HG02885 (cell line): ENCODE results near the gene OGT.
A peak's percentile ranks its signal among the peaks of the same experiment; 100 is the strongest.
"Not testable (repeated sequence)": the region's sequence is repeated elsewhere in the genome, so short reads cannot be mapped to it uniquely, and the experiment has no call there.

ENCODE experiments used
- ATAC-seq: cut with Tn5 transposase; IDR thresholded peaks from one replicate; pipeline ENCODE4 v1.9.1; 2021; ENCODE audit warnings: mild to moderate bottlenecking; ENCODE audit not compliant: unreplicated experiment, poor library complexity

The OGT gene

GRCh38 chrX:71536285-71536684 is 3.4 kb downstream of the OGT start:
- ATAC-seq: no peak

DNA sequence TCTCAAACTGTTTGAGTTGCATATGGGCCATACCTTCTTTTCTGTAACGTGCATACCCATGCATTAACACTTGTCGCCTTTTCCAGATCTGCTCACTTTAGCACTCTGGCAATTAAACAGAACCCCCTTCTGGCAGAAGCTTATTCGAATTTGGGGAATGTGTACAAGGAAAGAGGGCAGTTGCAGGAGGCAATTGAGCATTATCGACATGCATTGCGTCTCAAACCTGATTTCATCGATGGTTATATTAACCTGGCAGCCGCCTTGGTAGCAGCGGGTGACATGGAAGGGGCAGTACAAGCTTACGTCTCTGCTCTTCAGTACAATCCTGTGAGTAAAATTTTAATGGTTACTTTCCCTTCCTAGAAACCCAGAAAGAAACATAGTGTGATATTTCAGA is 4.8 kb downstream of the OGT start:
- ATAC-seq: no peak

- ATAC-seq: peak; percentile 27
Measured at GRCh38 chrX:71540801-71541200, 7.9 kb downstream of the OGT start.

GRCh38 chrX:71541210-71542022 is 8.5 kb downstream of the OGT start:
- ATAC-seq: peak; percentile 84

GRCh38 chrX:71542411-71542810 is 9.5 kb downstream of the OGT start:
- no peak for ATAC-seq

- ATAC-seq: no peak
Measured at GRCh38 chrX:71542825-71543224, 9.9 kb downstream of the OGT start.

DNA sequence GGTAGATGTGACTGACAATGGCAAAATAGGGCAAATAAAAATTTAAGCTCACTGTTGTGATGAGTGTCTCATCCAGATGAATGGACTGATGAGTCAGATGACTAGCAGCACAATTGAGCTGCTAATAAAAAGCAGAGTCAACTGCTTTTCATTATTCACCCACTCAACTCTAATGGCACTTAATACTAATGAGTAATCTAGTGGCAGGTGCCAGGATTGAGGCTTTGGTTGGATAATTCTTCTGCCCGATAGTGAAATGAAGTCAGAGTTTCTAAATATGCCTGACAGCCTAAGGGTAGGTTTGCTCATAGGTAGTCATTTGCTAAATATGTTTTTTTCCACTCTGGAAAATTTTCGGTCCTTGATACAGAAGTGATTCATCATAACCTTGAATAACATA is 10.4 kb downstream of the OGT start:
- no peak for ATAC-seq

- ATAC-seq: no peak
Measured at GRCh38 chrX:71545364-71545763, 12.5 kb downstream of the OGT start.

DNA sequence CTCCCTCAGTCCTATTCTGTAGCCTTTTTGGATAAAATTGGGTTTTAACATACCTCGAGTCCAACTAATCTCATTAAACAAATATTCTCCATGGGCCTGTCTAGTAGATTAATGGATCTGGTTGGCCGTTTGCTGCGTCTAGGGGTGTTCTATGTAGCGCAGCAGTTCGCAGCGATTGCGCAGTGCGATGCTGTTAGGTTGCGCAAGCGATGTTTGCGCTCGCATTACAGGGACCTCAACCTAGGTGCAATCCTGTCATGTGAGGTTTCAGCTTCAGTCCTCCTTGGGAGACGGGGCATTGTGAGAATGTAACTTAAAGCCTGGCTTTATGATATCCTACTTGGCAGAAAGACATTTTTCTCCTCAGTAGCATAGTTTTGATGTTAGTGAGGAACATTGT is 14.0 kb downstream of the OGT start:
- no peak for ATAC-seq

DNA sequence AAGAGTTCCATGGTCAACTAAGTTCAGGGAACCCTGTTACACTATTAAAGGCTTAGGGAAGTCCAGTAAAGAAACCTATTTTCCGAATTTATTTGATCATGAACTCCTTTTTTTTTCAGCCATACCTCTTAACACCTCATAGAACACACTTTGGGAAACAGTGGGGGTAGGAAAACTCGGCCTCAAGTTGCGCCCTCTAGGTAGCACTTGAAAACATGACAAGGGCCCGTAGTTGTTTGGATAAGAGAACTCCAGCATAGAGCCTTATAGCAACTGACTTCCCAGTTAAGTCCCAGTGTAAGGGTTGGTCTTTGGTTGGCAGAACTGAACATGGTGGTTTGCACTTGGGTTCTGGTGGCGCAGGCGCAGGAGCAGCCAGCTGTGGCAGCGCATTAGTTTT is 14.4 kb downstream of the OGT start:
- no peak for ATAC-seq

- no peak for ATAC-seq
Measured at GRCh38 chrX:71549986-71550385, 17.1 kb downstream of the OGT start.

- no peak for ATAC-seq
Measured at GRCh38 chrX:71550578-71550977, 17.7 kb downstream of the OGT start.

DNA sequence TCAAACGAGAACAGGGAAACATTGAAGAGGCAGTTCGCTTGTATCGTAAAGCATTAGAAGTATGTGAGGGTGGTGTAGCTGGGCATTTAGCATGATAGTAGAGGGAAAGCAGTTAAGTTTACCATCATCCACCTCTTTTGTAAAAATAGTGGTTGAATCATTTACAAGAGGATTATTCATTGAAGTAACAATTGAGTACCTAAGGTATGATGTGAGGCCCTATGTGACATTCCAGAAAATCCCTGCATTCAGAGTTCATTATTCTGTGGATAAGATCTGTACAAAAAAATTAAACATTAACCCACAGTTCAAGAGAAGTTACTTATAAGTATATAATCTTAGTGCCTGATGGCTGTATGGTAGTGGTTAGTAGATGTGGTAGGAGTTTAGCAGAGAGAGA is 23.1 kb downstream of the OGT start:
- no peak for ATAC-seq

DNA sequence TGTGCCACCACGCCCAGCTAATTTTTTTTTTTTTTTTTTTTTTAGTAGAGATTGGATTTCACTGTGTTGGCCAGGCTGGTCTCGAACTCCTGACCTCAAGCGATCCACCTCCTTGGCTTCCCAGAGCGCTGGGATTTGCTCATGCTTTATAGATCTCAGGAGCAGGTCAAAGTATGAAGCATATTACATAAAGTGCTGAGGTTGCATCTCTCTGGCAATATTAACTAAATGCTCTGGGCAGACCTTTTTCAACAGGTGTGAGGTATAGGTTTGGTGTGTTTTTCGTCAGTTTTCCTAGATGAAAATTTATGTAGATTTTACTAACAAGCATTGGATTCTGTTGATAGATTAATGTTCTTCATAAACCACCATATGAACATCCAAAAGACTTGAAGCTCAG is 26.0 kb downstream of the OGT start:
- no peak for ATAC-seq

DNA sequence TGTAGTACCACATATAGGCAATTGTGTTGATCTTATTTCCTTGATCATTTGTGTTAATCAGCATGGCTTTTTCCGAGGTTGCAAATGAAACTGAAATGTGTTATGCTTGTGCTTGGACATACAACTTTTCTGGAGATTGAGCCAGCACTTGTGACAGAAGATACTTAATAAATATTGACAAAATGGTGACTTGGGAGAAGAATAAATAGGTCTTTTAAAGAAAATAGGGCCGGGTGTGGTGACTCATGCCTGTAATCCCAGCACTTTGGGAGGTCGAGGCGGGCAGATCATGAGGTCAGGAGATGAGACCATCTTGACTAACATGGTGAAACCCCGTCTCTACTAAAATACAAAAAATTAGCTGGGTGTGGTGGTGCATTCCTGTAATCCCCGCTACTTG is 26.9 kb downstream of the OGT start:
- ATAC-seq: not testable (repeated sequence)

DNA sequence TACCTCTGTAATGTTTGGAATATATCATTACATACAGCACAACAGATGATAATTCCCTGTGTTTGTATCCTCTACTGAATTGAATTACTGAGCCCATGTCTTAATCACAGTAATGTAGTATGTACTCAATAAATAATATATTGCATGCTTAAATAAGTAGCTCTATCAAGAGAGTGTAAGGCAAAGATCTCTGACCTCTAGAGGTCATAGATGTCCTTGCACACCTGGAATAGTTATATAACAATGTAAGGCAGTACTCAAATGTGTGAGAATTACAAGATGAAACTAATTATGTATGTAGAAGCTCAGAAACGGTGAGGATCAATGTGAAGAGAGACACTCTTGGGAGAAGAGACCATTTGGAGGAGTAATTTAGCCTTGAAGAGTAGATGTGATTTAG is 31.0 kb downstream of the OGT start:
- ATAC-seq: no peak

DNA sequence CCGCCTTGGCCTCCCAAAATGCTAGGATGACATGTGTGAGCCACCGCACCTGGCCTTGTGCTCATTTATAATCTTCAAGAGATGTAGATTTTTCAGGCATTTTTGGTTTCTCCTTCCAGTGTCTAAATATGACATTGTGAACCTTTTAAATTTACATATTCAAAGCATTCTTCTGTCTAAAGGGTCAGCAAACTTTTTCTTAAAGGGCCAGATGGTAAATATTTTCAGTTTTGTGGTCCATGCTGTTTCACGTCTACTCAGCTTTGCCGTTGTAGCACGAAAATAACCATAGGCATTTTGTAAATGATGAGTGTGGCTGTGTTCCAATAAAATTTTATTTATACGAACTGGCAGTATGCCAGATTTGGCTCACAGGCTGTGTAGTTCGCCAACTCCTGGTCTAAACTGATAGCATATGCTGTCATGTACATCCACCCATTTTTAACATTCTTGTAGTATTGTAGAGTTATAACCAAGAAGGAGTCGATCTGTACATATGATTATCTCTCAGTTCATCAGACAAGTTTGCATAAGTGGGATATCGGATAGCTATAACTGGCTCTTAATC is 32.7 kb downstream of the OGT start:
- no peak for ATAC-seq

DNA sequence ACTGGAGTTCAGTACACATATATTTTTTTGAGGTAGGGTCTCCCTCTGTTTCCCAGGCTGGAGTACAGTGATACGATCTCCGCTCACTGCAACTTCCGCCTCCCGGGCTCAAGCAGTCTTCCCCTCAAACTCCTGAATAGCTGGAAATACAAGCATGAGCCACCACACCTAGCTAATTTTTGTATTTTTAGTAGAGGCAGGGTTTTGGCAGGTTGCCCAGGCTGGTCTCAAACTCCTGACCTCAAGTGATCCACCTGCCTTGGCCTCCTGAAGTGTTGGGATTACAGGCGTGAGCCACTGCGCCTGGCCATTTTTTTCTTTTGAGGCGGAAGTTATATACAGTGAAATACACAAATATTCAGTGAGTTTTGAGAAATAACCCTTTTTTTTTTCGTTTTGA is 38.5 kb downstream of the OGT start:
- not testable (repeated sequence) for ATAC-seq

- no peak for ATAC-seq
Measured at GRCh38 chrX:71573590-71573989, 40.7 kb downstream of the OGT start.

- no peak for ATAC-seq
Measured at GRCh38 chrX:71577682-71578081, 44.8 kb downstream of the OGT start.

DNA sequence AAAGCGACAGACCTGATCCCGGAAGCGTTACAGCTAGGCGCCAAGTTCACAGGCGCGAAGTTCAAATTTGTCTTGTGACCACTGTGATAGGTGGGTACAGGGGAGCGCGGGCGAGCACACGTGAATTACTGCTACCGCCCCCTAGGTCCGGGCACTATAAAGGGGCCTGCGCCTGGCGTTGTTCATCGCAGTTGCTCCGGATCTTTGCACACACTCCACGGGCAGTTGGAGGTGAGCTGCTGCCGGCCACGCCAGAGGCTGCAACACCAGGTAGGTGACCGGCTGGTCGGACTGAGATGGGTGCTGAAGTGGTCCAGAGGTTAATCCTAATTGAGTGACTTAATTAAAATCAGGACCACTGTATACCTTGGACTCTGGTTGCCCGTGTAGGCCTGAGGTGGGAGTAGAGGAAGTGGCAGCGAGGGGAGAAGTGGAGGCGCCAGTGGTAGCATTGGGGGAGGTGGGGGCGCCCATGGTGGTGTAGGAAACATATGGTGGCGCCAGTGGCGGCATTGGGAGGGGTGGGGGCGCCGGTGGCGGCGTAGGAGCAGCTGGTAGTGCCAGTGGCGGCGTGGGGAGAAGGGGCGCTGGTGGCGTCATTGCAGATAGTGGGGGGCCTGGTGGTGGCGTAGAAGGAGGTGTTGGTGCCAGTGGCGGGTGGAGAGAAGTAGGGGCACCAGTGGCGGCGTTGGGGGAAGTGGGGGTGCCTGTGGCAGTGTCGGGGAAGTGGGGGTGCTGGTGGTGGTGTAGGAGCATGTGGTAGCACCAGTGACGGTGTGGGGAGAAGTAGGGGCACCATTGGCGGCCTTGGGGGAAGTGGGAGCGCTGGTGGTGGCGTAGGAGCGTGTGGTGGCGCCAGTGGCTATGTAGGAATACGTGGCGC is 45.6 kb downstream of the OGT start, which contains the start of gene GCNA:
Gene GCNA (plus strand): TSS at position 185 of the 883 bp plus-strand sequence. CDS start 2,385 bp downstream, outside the sequence.
- no peak for ATAC-seq
